ENCODE data around the gene IRF2BPL. TPM values are rescaled to one million over a fixed set of nuclear protein-coding genes. Genes with fewer than 3 reads are reported as not detected.

Gene IRF2BPL
- total RNA-seq, 2 experiments from 2014 or later: 70.9 to 71.8 TPM

- no peak overlapping the region for H3K4me3 ChIP-seq (ENCODE audit: low read length)
- H3K4me3 Mint-ChIP-seq: no peak overlapping the region
- no peak for DNase-seq
- no peaks in the 10 kb centered on the region for H3K27me3 Mint-ChIP-seq
- no peaks in the 10 kb centered on the region for H3K9me3 ChIP-seq (ENCODE audit: control insufficient read depth in 1 of 2, insufficient read depth in 1 of 2, low read length in 2 of 2)
- H3K27ac Mint-ChIP-seq: no peak overlapping the region
- ChIA-PET CTCF (interaction anchor here (0.7 kb wide), 1 partner anchor 34 kb away, joined by 3 read pairs; no protein-coding TSS in a partner anchor), POLR2A (no interaction called here)
- peaks cover 8% of the 10 kb centered on the region for H3K36me3 Mint-ChIP-seq (ENCODE audit: low read depth)
- no peaks in the 10 kb centered on the region for H3K36me3 ChIP-seq (ENCODE audit: insufficient read depth, low read length)
- no peak overlapping the region for H3K27ac ChIP-seq (ENCODE audit: low read depth in 1 of 2, low read length in 2 of 2)
- no peaks in the 10 kb centered on the region for H3K27me3 ChIP-seq (ENCODE audit: control insufficient read depth in 1 of 2, insufficient read depth in 2 of 2, low read length in 2 of 2)
- ATAC-seq (ENCODE audit: poor library complexity): no peak
- TF ChIP-seq, protein P1, sequence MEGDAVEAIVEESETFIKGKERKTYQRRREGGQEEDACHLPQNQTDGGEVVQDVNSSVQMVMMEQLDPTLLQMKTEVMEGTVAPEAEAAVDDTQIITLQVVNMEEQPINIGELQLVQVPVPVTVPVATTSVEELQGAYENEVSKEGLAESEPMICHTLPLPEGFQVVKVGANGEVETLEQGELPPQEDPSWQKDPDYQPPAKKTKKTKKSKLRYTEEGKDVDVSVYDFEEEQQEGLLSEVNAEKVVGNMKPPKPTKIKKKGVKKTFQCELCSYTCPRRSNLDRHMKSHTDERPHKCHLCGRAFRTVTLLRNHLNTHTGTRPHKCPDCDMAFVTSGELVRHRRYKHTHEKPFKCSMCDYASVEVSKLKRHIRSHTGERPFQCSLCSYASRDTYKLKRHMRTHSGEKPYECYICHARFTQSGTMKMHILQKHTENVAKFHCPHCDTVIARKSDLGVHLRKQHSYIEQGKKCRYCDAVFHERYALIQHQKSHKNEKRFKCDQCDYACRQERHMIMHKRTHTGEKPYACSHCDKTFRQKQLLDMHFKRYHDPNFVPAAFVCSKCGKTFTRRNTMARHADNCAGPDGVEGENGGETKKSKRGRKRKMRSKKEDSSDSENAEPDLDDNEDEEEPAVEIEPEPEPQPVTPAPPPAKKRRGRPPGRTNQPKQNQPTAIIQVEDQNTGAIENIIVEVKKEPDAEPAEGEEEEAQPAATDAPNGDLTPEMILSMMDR (IDR thresholded peaks at IDR 0.05): no peak
- H3K4me1 Mint-ChIP-seq (ENCODE audit: low read depth): peaks cover 17% of the 10 kb centered on the region
- H3K4me1 ChIP-seq (ENCODE audit: insufficient read depth, low read length): peaks cover 18% of the 10 kb centered on the region
- intact Hi-C loops (cut with DNase I, micrococcal nuclease): no loop called here
- H3K9me3 Mint-ChIP-seq: no peaks in the 10 kb centered on the region
Measured at GRCh38 chr14:77018785-77019184, 9.7 kb downstream of the IRF2BPL start.

GRCh38 chr14:77017666-77018065, 10.8 kb downstream of the IRF2BPL start:
- no peaks in the 10 kb centered on the region for H3K9me3 Mint-ChIP-seq
- H3K27me3 Mint-ChIP-seq: no peaks in the 10 kb centered on the region
- no peak overlapping the region for H3K27ac Mint-ChIP-seq
- no peak overlapping the region for H3K4me3 Mint-ChIP-seq
- peaks cover 6% of the 10 kb centered on the region for H3K4me1 ChIP-seq (ENCODE audit: insufficient read depth, low read length)
- TF ChIP-seq, protein P1 (IDR thresholded peaks at IDR 0.05): no peak
- no peak overlapping the region for H3K4me3 ChIP-seq (ENCODE audit: low read length)
- intact Hi-C loops (cut with DNase I, micrococcal nuclease): no loop called here
- CTCF ChIA-PET: interaction anchor here (0.8 kb wide), 1 partner anchor 13 kb away, joined by 3 read pairs; no protein-coding TSS in a partner anchor
- POLR2A ChIA-PET: no interaction called here
- H3K27ac ChIP-seq (ENCODE audit: low read depth in 1 of 2, low read length in 2 of 2): no peak overlapping the region
- ATAC-seq (ENCODE audit: poor library complexity): no peak
- no peak for DNase-seq
- H3K27me3 ChIP-seq (ENCODE audit: control insufficient read depth in 1 of 2, insufficient read depth in 2 of 2, low read length in 2 of 2): no peaks in the 10 kb centered on the region
- H3K36me3 ChIP-seq (ENCODE audit: insufficient read depth, low read length): no peaks in the 10 kb centered on the region
- H3K36me3 Mint-ChIP-seq (ENCODE audit: low read depth): peaks cover 4% of the 10 kb centered on the region
- peaks cover 8% of the 10 kb centered on the region for H3K4me1 Mint-ChIP-seq (ENCODE audit: low read depth)
- H3K9me3 ChIP-seq (ENCODE audit: control insufficient read depth in 1 of 2, insufficient read depth in 1 of 2, low read length in 2 of 2): no peaks in the 10 kb centered on the region

GRCh38 chr14:77014734-77015133, 13.8 kb downstream of the IRF2BPL start:
- no peak overlapping the region for H3K27ac ChIP-seq (ENCODE audit: low read depth in 1 of 2, low read length in 2 of 2)
- H3K27me3 ChIP-seq (ENCODE audit: control insufficient read depth in 1 of 2, insufficient read depth in 2 of 2, low read length in 2 of 2): no peaks in the 10 kb centered on the region
- H3K36me3 Mint-ChIP-seq (ENCODE audit: low read depth): no peaks in the 10 kb centered on the region
- no peaks in the 10 kb centered on the region for H3K27me3 Mint-ChIP-seq
- peaks cover 23% of the 10 kb centered on the region for H3K4me1 Mint-ChIP-seq (ENCODE audit: low read depth)
- TF ChIP-seq, protein P1 (IDR thresholded peaks at IDR 0.05): no peak
- ChIA-PET CTCF (no interaction called here), POLR2A (no interaction called here)
- intact Hi-C loops (cut with DNase I, micrococcal nuclease): loop anchor here in 1 of 2 experiments (5.0 kb wide), 1 partner anchor 38 kb away; no protein-coding TSS in a partner anchor
- no peak overlapping the region for H3K27ac Mint-ChIP-seq
- peaks cover 16% of the 10 kb centered on the region for H3K4me1 ChIP-seq (ENCODE audit: insufficient read depth, low read length)
- H3K4me3 Mint-ChIP-seq: no peak overlapping the region
- no peaks in the 10 kb centered on the region for H3K9me3 ChIP-seq (ENCODE audit: control insufficient read depth in 1 of 2, insufficient read depth in 1 of 2, low read length in 2 of 2)
- H3K36me3 ChIP-seq (ENCODE audit: insufficient read depth, low read length): no peaks in the 10 kb centered on the region
- H3K9me3 Mint-ChIP-seq: no peaks in the 10 kb centered on the region
- no peak overlapping the region for H3K4me3 ChIP-seq (ENCODE audit: low read length)
- ATAC-seq (ENCODE audit: poor library complexity) (no peak), DNase-seq (no peak)
